Measurements from ENCODE around the gene KLHL24. TPM values are rescaled to one million over a fixed set of nuclear protein-coding genes. Genes with fewer than 3 reads are reported as not detected.

The KLHL24 gene
- total RNA-seq, 1 experiment from 2014 or later = 17.7 TPM

GRCh38 chr3:183731611-183732010, 96.2 kb downstream of the KLHL24 start:
- H3K14ac ChIP-seq (ENCODE audit: insufficient read depth, low read length) = no peak overlapping the region
- H3K4me2 ChIP-seq (ENCODE audit: insufficient read depth, insufficient read length, low read length) = no peak overlapping the region
- H2BK120ac ChIP-seq (ENCODE audit: low read depth, low read length, poor library complexity, severe bottlenecking) = no peak overlapping the region
- H3K79me2 ChIP-seq (ENCODE audit: insufficient read depth, low read length) = no peaks in the 10 kb centered on the region
- H2BK15ac ChIP-seq (ENCODE audit: low read depth, low read length) = no peak overlapping the region
- no peak overlapping the region for H2BK12ac ChIP-seq (ENCODE audit: insufficient read length, low read depth, low read length)
- no peak overlapping the region for H2AFZ ChIP-seq (ENCODE audit: low read length)
- H2BK20ac ChIP-seq (ENCODE audit: low read depth, low read length, poor library complexity, severe bottlenecking) = no peak overlapping the region
- no peak overlapping the region for H3K9ac ChIP-seq (ENCODE audit: extremely low read depth, insufficient read length, low read length)
- H3K79me1 ChIP-seq (ENCODE audit: insufficient read depth, low read depth, low read length, poor library complexity, severe bottlenecking) = no peaks in the 10 kb centered on the region
- H3K27me3 Mint-ChIP-seq (ENCODE audit: low read depth) = no peaks in the 10 kb centered on the region
- no peak overlapping the region for H3K4ac ChIP-seq (ENCODE audit: low read depth, low read length)
- no peak overlapping the region for H3K56ac ChIP-seq (ENCODE audit: insufficient read length, low read depth, low read length)
- no peaks in the 10 kb centered on the region for H3K23me2 ChIP-seq (ENCODE audit: insufficient read length, low read depth, low read length, poor library complexity, severe bottlenecking)
- H3K9me3 ChIP-seq (ENCODE audit: control insufficient read depth, low read depth, low read length) = no peaks in the 10 kb centered on the region
- H3K4me3 Mint-ChIP-seq = no peak overlapping the region
- no peaks in the 10 kb centered on the region for H3K9me3 Mint-ChIP-seq
- no peak overlapping the region for H3K27ac ChIP-seq (ENCODE audit: insufficient read length, low read depth, low read length)
- H3K4me1 ChIP-seq (ENCODE audit: insufficient read depth, low read length) = no peaks in the 10 kb centered on the region
- WGBS (ENCODE audit: extremely low coverage, insufficient read length, low lambda C conversion rate) = no CpG with 5 or more reads among the region's 5 CpGs
- H3T11ph ChIP-seq (ENCODE audit: low read length) = no peak overlapping the region
- H3K18ac ChIP-seq (ENCODE audit: insufficient read length, low read depth, low read length) = no peak overlapping the region
- no peak for DNase-seq
- no peak overlapping the region for H2BK5ac ChIP-seq (ENCODE audit: insufficient read length, low read length)
- no peaks in the 10 kb centered on the region for H4K20me1 ChIP-seq (ENCODE audit: control insufficient read depth, insufficient read depth, insufficient read length)
- no peak overlapping the region for H4K91ac ChIP-seq (ENCODE audit: insufficient read length, low read depth, low read length)
- H4K8ac ChIP-seq (replicated peaks; ENCODE audit: insufficient read length, low read depth, low read length) = no peak overlapping the region
- H3K4me1 Mint-ChIP-seq = no peaks in the 10 kb centered on the region
- no peak overlapping the region for H3K27ac Mint-ChIP-seq
- TF ChIP-seq, protein P1, sequence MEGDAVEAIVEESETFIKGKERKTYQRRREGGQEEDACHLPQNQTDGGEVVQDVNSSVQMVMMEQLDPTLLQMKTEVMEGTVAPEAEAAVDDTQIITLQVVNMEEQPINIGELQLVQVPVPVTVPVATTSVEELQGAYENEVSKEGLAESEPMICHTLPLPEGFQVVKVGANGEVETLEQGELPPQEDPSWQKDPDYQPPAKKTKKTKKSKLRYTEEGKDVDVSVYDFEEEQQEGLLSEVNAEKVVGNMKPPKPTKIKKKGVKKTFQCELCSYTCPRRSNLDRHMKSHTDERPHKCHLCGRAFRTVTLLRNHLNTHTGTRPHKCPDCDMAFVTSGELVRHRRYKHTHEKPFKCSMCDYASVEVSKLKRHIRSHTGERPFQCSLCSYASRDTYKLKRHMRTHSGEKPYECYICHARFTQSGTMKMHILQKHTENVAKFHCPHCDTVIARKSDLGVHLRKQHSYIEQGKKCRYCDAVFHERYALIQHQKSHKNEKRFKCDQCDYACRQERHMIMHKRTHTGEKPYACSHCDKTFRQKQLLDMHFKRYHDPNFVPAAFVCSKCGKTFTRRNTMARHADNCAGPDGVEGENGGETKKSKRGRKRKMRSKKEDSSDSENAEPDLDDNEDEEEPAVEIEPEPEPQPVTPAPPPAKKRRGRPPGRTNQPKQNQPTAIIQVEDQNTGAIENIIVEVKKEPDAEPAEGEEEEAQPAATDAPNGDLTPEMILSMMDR (conservative IDR thresholded peaks at IDR 0.05) = no peak
- H4K5ac ChIP-seq (ENCODE audit: insufficient read length, low read depth, low read length) = no peak overlapping the region
- H2AK5ac ChIP-seq (ENCODE audit: insufficient read length, low read length) = no peak overlapping the region
- peaks cover 50 to 90% (median 86%) of the 10 kb centered on the region in 3 experiments for H3K36me3 Mint-ChIP-seq (ENCODE audit: insufficient read depth in 1 of 3, low read depth in 3 of 3)
- no peaks in the 10 kb centered on the region for H3K27me3 ChIP-seq (ENCODE audit: insufficient read depth, low read length)
- no peak overlapping the region for H3K23ac ChIP-seq (ENCODE audit: insufficient read length, low read depth, low read length)

Measured in H9 (cell line).